ENCODE results near the gene PCCA.
"Not testable (repeated sequence)": the region's sequence is repeated elsewhere in the genome, so short reads cannot be mapped to it uniquely, and the experiment has no call there.

The PCCA gene

GRCh38 chr13:100174455-100174854, 85.6 kb downstream of the PCCA start:
- not testable (repeated sequence) for H2BK15ac ChIP-seq (ENCODE audit: low read depth, poor library complexity, severe bottlenecking); H2AK5ac ChIP-seq (ENCODE audit: low read length, severe bottlenecking); H3K23ac ChIP-seq (ENCODE audit: low read length in 2 of 2); H2AFZ ChIP-seq (ENCODE audit: low read depth, low read length); DNase-seq; H3K4me3 ChIP-seq (ENCODE audit: insufficient read depth in 1 of 2, low read depth in 1 of 2, low read length in 2 of 2); H3K18ac ChIP-seq (ENCODE audit: low read depth in 1 of 2, low read length in 2 of 2); H3K9me3 ChIP-seq (ENCODE audit: control insufficient read depth, low read length); H3K14ac ChIP-seq (ENCODE audit: low read length in 2 of 2); H3K36me3 ChIP-seq (ENCODE audit: control insufficient read depth in 1 of 2, insufficient read depth in 2 of 2, low read depth in 1 of 2, low read length in 2 of 2); H2BK120ac ChIP-seq (ENCODE audit: low read depth, low read length); H2BK5ac ChIP-seq (ENCODE audit: low read depth, low read length, poor library complexity, severe bottlenecking); H4K91ac ChIP-seq (ENCODE audit: low read length); H3K4ac ChIP-seq (ENCODE audit: low read depth in 1 of 2, low read length in 2 of 2); H4K8ac ChIP-seq (ENCODE audit: low read length); H3K27me3 ChIP-seq (ENCODE audit: control insufficient read depth in 1 of 2, insufficient read depth in 1 of 2, low read length in 2 of 2); H3K4me1 ChIP-seq (ENCODE audit: control insufficient read depth, insufficient read depth, low read depth, low read length); H3K27ac ChIP-seq (ENCODE audit: low read length, poor library complexity, severe bottlenecking); H3K4me2 ChIP-seq (ENCODE audit: low read length, poor library complexity, severe bottlenecking); H3K9ac ChIP-seq (ENCODE audit: low read length); H2BK12ac ChIP-seq (ENCODE audit: low read length in 2 of 2)
- WGBS, result 97% methylated on average over 4 of the region's 4 CpGs
- H3K79me1 ChIP-seq (replicated peaks; ENCODE audit: low read length, poor library complexity, severe bottlenecking), result peaks cover 20% of the 10 kb centered on the region

GRCh38 chr13:100175078-100175802, 86.3 kb downstream of the PCCA start:
- H2BK120ac ChIP-seq (ENCODE audit: low read depth, low read length), result no peak overlapping the region
- 82% methylated on average over 1 of the region's 2 CpGs for WGBS
- no peak overlapping the region for H2AFZ ChIP-seq (ENCODE audit: low read depth, low read length)
- H4K91ac ChIP-seq (ENCODE audit: low read length), result no peak overlapping the region
- no peak overlapping the region for H3K18ac ChIP-seq (ENCODE audit: low read depth in 1 of 2, low read length in 2 of 2)
- H3K4ac ChIP-seq (ENCODE audit: low read depth in 1 of 2, low read length in 2 of 2), result no peak overlapping the region
- H3K4me2 ChIP-seq (ENCODE audit: low read length, poor library complexity, severe bottlenecking), result no peak overlapping the region
- DNase-seq, result no peak
- H3K9me3 ChIP-seq (ENCODE audit: control insufficient read depth, low read length), result no peaks in the 10 kb centered on the region
- peaks cover 0 to 7% of the 10 kb centered on the region in 2 experiments for H3K36me3 ChIP-seq (ENCODE audit: control insufficient read depth in 1 of 2, insufficient read depth in 2 of 2, low read depth in 1 of 2, low read length in 2 of 2)
- no peaks in the 10 kb centered on the region for H3K4me1 ChIP-seq (ENCODE audit: control insufficient read depth, insufficient read depth, low read depth, low read length)
- no peak overlapping the region for H3K4me3 ChIP-seq (ENCODE audit: insufficient read depth in 1 of 2, low read depth in 1 of 2, low read length in 2 of 2)
- H2AK5ac ChIP-seq (ENCODE audit: low read length, severe bottlenecking), result no peak overlapping the region
- no peak overlapping the region for H3K14ac ChIP-seq (ENCODE audit: low read length in 2 of 2)
- no peak overlapping the region for H4K8ac ChIP-seq (ENCODE audit: low read length)
- H3K27me3 ChIP-seq (ENCODE audit: control insufficient read depth in 1 of 2, insufficient read depth in 1 of 2, low read length in 2 of 2), result no peaks in the 10 kb centered on the region
- H2BK5ac ChIP-seq (ENCODE audit: low read depth, low read length, poor library complexity, severe bottlenecking), result no peak overlapping the region
- H2BK12ac ChIP-seq (ENCODE audit: low read length in 2 of 2), result no peak overlapping the region
- no peak overlapping the region for H3K27ac ChIP-seq (ENCODE audit: low read length, poor library complexity, severe bottlenecking)
- H3K79me1 ChIP-seq (replicated peaks; ENCODE audit: low read length, poor library complexity, severe bottlenecking), result peaks cover 25% of the 10 kb centered on the region
- no peak overlapping the region for H3K9ac ChIP-seq (ENCODE audit: low read length)
- H3K23ac ChIP-seq (ENCODE audit: low read length in 2 of 2), result no peak overlapping the region
- no peak overlapping the region for H2BK15ac ChIP-seq (ENCODE audit: low read depth, poor library complexity, severe bottlenecking)

GRCh38 chr13:100175803-100176182, 86.9 kb downstream of the PCCA start:
- Histone ChIP-seq H3K79me1 (replicated peaks; ENCODE audit: low read length, poor library complexity, severe bottlenecking) (peaks cover 30% of the 10 kb centered on the region), H3K14ac (ENCODE audit: low read length in 2 of 2) (no peak overlapping the region), H2BK15ac (ENCODE audit: low read depth, poor library complexity, severe bottlenecking) (no peak overlapping the region), H3K4me2 (ENCODE audit: low read length, poor library complexity, severe bottlenecking) (no peak overlapping the region), H2BK12ac (ENCODE audit: low read length in 2 of 2) (no peak overlapping the region), H3K18ac (ENCODE audit: low read depth in 1 of 2, low read length in 2 of 2) (no peak overlapping the region), H3K9me3 (ENCODE audit: control insufficient read depth, low read length) (no peaks in the 10 kb centered on the region), H4K91ac (ENCODE audit: low read length) (no peak overlapping the region), H2AFZ (ENCODE audit: low read depth, low read length) (no peak overlapping the region), H3K4ac (ENCODE audit: low read depth in 1 of 2, low read length in 2 of 2) (no peak overlapping the region), H2BK120ac (ENCODE audit: low read depth, low read length) (no peak overlapping the region), H3K27ac (ENCODE audit: low read length, poor library complexity, severe bottlenecking) (no peak overlapping the region), H3K27me3 (ENCODE audit: control insufficient read depth in 1 of 2, insufficient read depth in 1 of 2, low read length in 2 of 2) (no peaks in the 10 kb centered on the region), H3K9ac (ENCODE audit: low read length) (no peak overlapping the region), H2AK5ac (ENCODE audit: low read length, severe bottlenecking) (no peak overlapping the region), H4K8ac (ENCODE audit: low read length) (no peak overlapping the region), H2BK5ac (ENCODE audit: low read depth, low read length, poor library complexity, severe bottlenecking) (no peak overlapping the region), H3K4me3 (ENCODE audit: insufficient read depth in 1 of 2, low read depth in 1 of 2, low read length in 2 of 2) (no peak overlapping the region), H3K36me3 (ENCODE audit: control insufficient read depth in 1 of 2, insufficient read depth in 2 of 2, low read depth in 1 of 2, low read length in 2 of 2) (peaks cover 0 to 7% of the 10 kb centered on the region in 2 experiments), H3K4me1 (ENCODE audit: control insufficient read depth, insufficient read depth, low read depth, low read length) (no peaks in the 10 kb centered on the region), H3K23ac (ENCODE audit: low read length in 2 of 2) (no peak overlapping the region)
- DNase-seq, result no peak
- 87% methylated on average over 5 of the region's 5 CpGs for WGBS

- DNase-seq, result peak; percentile 10
- Histone ChIP-seq H2BK5ac (ENCODE audit: low read depth, low read length, poor library complexity, severe bottlenecking) (no peak overlapping the region), H2AFZ (ENCODE audit: low read depth, low read length) (no peak overlapping the region), H3K9me3 (ENCODE audit: control insufficient read depth, low read length) (no peaks in the 10 kb centered on the region), H3K79me1 (replicated peaks; ENCODE audit: low read length, poor library complexity, severe bottlenecking) (peaks cover 29% of the 10 kb centered on the region), H2BK120ac (ENCODE audit: low read depth, low read length) (no peak overlapping the region), H2BK12ac (ENCODE audit: low read length in 2 of 2) (no peak overlapping the region), H3K4ac (ENCODE audit: low read depth in 1 of 2, low read length in 2 of 2) (no peak overlapping the region), H3K9ac (ENCODE audit: low read length) (no peak overlapping the region), H4K8ac (ENCODE audit: low read length) (no peak overlapping the region), H3K4me2 (ENCODE audit: low read length, poor library complexity, severe bottlenecking) (no peak overlapping the region), H3K14ac (ENCODE audit: low read length in 2 of 2) (no peak overlapping the region), H4K91ac (ENCODE audit: low read length) (no peak overlapping the region), H3K27me3 (ENCODE audit: control insufficient read depth in 1 of 2, insufficient read depth in 1 of 2, low read length in 2 of 2) (no peaks in the 10 kb centered on the region), H2BK15ac (ENCODE audit: low read depth, poor library complexity, severe bottlenecking) (no peak overlapping the region), H2AK5ac (ENCODE audit: low read length, severe bottlenecking) (no peak overlapping the region), H3K27ac (ENCODE audit: low read length, poor library complexity, severe bottlenecking) (no peak overlapping the region), H3K18ac (ENCODE audit: low read depth in 1 of 2, low read length in 2 of 2) (no peak overlapping the region), H3K23ac (ENCODE audit: low read length in 2 of 2) (no peak overlapping the region), H3K36me3 (ENCODE audit: control insufficient read depth in 1 of 2, insufficient read depth in 2 of 2, low read depth in 1 of 2, low read length in 2 of 2) (peaks cover 0 to 3% of the 10 kb centered on the region in 2 experiments), H3K4me1 (ENCODE audit: control insufficient read depth, insufficient read depth, low read depth, low read length) (no peaks in the 10 kb centered on the region), H3K4me3 (ENCODE audit: insufficient read depth in 1 of 2, low read depth in 1 of 2, low read length in 2 of 2) (no peak overlapping the region)
- WGBS, result 81% methylated on average over 2 of the region's 2 CpGs
Observed at GRCh38 chr13:100176801-100177400, 88.0 kb downstream of the PCCA start.

Measured in mesenchymal stem cell (in vitro differentiated cells and primary cell).